Fibroblast of the conjunctiva (primary cell): ENCODE results near the gene SRP72.
A peak's percentile ranks its signal among the peaks of the same experiment; 100 is the strongest.
"Not testable (repeated sequence)": the region's sequence is repeated elsewhere in the genome, so short reads cannot be mapped to it uniquely, and the experiment has no call there.

ENCODE experiments used
- DNase-seq: peaks from one replicate; pipeline ENCODE4 v3.0.0-alpha.2; 2010; ENCODE audit warnings: low read depth

The SRP72 gene

DNA sequence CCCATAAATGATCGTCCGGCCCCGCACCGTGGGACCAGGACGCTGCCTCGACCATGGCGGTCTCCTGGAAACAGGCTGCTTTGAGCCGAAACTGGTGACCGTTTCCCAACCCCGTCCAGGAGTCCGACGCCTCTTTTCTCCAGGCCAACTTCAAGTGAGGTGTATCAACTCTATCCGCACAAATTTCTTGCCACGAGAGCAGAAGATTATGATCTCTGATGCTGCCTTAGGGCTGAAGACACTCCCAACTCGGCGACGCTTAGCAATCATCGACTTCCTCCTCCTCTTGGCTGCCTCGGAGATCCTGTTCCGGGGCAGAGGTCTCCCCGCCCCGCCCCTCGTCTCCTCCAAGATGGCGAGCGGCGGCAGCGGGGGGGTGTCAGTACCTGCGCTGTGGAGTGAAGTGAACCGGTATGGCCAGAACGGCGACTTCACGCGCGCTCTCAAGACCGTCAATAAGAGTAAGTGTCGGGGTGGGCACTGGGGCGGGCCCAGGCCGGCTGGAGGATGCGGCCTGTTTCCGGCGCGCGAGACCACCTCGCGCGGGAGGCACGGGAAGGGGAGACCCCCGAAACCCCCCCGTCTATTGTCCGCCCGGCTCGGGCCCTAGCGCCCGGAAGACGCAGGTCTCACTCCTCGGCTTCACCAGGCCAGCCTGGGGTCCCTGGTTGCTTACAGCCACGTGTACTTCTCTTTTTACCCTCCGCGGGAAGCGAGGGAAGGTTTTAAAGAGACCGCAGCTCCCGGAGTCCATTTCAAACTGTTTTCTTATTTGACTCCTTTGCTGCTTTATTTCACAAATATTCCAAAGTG, at the start of gene SRP72:
TSS of gene SRP72 (plus strand) at position 334 of the 813 bp plus-strand sequence. CDS start at position 353, 19 bp downstream.
- peak; percentile 68 for DNase-seq

DNA sequence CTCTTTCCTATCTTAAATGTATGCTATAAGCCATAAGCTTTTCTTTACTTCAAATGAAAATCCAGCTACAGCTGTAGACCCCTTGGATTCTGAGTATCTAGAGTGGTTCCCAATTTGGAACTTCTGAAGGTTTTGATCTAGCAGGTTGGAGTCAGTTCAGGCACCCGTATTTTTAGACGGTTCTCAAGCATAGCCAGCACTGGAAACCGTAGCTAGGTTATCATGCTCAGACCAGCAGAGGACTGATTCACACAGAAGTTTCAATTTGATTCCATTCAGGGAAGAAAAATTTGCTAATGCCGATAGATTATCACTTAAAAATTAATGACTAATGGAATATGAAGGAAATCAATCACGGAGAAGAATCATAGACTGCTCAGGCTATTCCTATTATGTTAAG, 43.2 kb upstream of the SRP72 start:
- no peak for DNase-seq

DNA sequence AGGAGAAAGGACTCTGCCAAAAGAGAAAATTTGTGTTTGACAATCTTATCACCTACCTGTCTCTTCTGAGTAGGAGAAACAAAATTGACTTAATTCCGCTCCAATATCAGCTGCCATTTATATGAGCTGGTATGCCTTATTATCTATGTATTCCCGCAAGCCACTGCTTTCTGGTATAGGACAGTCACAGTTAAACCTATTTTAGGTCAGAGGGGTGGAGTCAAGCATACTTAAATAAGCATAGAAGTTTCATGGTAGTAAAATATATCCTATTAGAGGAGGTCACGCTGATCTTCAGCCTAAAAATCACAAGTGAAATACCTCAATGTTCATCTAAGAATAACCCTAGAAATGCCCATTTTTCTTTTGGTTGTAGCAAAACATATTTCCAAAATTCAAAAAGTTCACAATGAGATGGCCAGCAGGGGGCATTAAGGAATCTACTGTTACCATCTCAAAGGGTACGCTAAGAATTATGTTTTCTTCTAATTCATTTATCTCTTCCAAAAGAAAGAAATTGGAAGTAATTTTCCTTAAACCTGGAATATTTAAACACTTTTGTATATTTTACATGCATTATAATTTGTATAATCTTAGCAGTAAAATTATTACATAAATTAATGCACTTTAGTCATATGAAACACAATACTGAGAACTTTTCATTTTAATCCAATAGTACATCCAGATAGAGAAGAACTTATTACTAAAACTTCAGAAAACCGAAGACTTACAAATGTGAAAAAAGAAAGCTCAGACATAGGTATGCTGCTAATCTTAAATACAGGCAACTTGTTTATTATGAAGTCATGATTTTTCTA, 42.5 kb upstream of the SRP72 start:
- no peak for DNase-seq

- no peak for DNase-seq
Observed at GRCh38 chr4:56425518-56425917, 41.9 kb upstream of the SRP72 start.

DNA sequence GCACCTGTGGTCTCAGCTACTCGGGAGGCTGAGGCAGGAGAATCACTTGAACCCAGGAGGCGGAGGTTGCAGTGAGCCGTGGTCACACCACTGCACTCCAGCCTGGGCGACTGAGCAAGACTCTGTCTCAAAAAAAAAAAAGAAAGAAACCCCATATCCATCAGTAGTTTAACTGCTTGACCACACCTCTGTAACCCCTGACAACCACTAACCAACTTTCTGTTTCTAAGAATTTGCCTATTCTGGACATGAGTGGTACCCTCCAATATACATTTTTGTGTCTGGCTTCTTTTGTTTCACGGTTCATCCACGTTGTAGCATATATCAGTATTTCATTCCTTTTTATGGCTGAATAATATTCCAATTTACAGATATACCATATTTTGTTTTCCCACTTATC, 41.1 kb upstream of the SRP72 start:
- DNase-seq: no peak

GRCh38 chr4:56427179-56427578, 40.2 kb upstream of the SRP72 start:
- DNase-seq: no peak

GRCh38 chr4:56430203-56430602, 37.2 kb upstream of the SRP72 start:
- DNase-seq: no peak

- no peak for DNase-seq
Observed at GRCh38 chr4:56433280-56433679, 34.1 kb upstream of the SRP72 start.

DNA sequence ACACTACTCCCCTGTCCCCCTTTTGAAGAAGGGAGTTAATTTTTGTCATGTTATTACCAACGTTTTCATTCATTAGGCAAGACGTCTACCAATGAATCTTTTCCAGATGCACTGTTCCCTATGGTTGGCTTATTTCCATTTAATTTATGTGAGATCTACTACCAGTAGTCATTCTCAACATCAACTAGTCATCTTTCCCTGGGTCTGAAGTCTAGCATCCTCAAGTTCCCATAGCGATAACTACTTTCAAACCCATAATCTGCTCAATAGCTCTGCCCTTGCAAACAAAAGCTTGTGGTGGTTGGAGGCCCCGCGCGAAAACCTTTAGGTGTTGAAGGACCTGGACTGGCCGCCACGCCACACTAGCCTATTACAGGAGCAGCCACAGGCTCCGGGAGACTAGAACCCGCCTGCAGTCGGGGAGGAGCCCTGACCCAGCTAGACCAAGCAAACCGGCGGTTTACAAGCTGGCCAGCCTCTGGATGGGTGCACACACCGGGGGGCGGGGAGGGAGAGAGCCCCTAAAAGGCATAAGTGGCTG, 32.7 kb upstream of the SRP72 start:
- DNase-seq: no peak

DNA sequence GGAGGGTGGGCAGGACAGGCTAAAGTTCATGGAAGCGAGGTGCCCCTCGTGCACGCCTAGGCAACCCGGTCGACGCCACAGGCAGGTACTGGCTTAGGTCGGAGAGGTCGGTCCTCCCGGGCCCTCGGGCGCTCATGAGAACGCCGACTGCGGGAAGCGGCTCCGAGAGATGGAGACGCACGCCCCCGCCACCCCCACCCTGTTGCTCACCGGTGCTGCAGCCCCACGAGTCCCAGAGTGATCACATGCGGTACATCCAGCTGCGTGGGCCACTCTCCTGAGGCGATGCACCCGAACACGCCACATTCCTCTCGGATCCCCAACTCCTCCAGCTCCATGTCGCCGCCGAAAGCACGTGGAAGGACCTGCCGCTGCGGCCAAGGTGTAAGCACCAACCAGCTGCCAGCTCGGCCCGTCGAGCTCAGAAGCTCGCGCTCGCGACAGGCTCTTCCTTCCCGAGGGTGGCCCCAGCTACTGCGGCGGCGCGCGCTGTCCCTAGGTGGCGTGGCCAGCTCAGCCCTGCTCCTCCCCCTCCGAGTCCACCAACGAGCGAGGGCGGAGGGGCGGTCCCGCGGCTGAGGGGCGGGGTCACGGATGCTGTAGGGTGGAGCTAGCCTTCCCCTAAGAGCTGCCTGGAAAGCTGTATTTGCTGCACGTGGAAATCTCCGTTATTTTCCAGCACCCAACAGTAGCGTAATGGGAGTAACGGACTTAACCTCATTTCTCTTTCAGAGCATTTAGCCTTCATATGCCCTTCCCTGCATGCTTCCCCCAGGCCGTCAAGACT, 32.1 kb upstream of the SRP72 start, which contains the start of gene PPAT:
TSS of gene PPAT (minus strand) at position 476 of the 787 bp plus-strand sequence. CDS start at position 338, 138 bp downstream.
- peak; percentile 96 for DNase-seq

DNA sequence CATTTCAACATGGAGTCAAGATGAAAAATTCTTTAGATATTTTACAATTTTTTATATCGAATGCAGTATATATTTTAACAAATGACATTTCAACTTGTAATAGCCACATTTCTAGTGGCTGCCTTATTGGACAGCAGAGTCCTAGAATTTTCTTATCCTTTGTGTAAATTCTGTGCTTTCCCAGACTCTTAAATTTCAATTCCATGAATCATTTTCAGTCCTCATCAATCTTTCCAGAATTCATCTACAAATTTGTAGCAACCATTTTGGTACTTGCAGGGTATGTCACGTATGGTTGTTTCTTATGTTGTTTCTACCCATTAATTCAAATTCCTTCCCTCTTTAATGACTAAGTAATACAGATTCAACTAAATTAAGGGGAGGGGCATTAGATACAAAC, 28.7 kb upstream of the SRP72 start:
- DNase-seq: no peak

DNA sequence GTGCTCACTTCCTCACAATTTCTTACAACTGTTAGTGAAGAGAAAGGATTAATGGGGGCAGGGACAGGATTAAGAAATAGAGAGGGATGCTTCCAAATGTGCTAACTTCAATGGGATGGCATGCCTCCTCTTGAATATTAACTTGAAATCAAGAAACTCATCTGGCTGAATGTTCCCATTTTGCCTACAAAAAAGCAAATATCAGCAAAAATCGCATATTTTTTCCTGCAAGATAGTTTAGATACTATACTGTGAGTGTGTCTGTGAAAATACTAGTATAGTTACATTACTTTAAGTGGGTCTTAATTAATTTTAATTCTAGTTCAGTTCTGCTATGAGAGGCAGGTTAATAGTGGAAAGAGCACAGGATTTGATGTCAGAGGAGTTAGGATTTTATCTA, 26.4 kb upstream of the SRP72 start:
- DNase-seq: no peak

DNA sequence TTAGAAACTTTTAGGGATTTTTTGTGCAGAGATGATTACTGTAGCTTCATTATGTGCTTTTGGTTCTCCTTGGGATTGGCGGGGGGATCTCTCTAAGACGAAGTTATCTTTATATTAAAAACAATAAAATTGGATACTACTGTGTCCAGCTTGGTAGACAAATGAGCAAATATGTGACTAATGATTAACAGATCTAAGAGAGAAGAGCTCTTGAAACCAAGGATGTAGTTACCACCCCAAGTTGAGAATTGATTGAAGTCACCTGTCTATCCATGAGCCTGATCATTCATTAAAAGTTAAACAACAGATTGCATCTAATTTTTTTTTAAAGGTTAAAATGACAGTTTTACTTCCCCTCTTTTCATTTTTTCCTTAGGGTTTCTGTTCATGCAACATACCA, 22.7 kb upstream of the SRP72 start:
- no peak for DNase-seq

- DNase-seq: no peak
Observed at GRCh38 chr4:56445699-56446098, 21.7 kb upstream of the SRP72 start.

GRCh38 chr4:56448301-56448700, 19.1 kb upstream of the SRP72 start:
- no peak for DNase-seq

GRCh38 chr4:56449475-56449874, 17.9 kb upstream of the SRP72 start:
- not testable (repeated sequence) for DNase-seq

GRCh38 chr4:56450342-56450741, 17.1 kb upstream of the SRP72 start:
- DNase-seq: no peak

DNA sequence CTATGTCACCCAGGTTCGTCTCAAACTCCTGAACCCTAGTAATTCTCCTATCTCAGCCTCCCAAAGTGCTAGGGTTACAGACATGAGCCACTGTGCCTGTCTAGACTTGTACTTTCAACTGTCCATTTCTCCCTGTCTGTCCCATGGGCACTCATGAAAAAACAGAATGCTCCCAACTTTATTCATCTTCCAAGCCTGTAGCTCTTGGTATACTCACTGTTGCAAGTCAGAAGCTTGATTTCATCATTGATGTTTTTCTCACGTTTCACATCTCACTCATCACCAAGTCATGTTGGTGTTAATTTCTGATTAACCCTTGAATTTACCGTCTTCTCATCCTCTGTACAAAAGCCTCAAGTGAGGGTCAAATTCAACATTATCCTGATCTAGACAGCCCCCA, 7.3 kb upstream of the SRP72 start:
- no peak for DNase-seq

DNA sequence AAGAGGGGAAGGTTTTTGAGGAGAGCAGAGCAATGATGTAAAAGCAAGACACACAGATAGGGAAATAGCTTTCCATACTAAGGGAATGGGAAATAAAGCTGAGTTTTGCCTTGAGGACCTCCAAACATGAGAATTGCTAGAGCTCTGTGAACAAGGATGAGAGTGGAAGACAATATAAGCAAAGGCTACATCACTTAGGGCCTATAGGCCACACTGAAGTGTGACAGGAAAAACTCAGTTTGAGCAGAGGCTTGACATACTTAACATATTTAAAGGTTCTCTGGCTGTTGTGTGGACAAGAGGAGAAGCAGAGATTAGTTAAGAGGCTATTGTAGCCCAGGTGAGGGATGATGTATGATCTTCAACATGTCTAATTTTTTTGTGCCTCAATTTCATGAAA, 5.3 kb upstream of the SRP72 start:
- DNase-seq: no peak

DNA sequence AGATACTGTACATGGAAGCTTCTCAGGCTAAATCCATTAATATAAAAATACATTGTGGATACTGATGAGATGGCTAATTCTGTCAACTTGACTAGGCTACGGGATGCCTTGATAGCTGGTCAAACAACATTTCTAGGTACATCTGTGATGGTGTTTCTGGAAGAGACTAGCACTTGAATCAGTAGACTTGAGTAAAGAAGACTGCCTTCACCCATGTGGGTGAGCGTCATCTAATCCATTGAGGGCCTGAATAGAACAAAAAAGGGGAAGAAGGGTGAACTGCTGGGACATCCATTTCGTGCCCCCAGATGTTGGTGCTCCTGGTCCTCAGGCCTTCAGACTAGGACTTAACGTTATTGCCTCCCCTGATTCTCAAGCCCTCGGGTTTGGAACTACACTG, 3.7 kb upstream of the SRP72 start:
- DNase-seq: no peak

DNA sequence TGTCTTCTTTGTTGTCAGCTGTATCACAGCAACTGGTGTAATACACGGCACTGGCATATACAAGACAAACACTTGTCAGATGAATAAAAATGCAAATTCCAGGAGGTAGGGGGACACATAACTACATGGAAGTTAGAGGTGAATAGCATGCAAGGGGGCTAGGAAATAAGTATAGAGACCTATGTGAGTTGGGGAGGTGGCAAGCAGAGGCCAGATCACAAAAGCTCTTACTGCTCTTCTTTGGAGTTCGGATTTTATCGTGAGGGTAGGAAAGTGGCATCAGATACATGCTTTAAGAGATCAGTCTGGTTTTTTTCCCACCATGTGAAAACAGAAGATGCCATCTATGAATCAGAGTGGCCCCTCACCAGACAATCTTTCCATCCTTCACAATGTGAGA, 2.8 kb upstream of the SRP72 start:
- no peak for DNase-seq
